GM12801 (cell line): ENCODE results near the gene C11orf86.

Experiments
- CTCF ChIP-seq: IDR thresholded peaks from one replicate; pipeline ENCODE4 v1.5.1; 2011; ENCODE audit warnings: control low read depth; ENCODE audit not compliant: insufficient read length; ENCODE audit errors: extremely low read depth

Gene C11orf86

DNA sequence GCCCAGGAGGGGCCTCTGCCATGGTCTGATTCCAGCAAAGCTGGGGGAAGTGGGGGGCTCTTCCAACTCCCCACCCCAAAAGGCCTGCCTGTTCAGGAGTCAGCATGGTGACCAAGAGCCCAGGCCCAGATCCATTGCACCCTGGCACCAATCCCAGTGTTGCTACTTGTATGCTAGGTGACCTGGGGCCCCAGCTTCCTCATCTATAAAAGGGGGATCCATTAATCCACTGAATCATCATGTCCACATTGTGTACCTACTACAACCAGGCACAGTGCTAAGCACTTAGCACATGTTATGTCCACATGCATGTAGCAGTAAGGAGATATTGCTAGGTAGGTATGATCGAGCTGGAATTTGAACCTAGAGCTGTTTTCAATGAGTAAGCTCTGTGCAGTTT, 49.9 kb downstream of the C11orf86 start:
- no peak for TF ChIP-seq CTCF

GRCh38 chr11:67025750-67026149, 50.6 kb downstream of the C11orf86 start:
- no peak for TF ChIP-seq CTCF
